AG04450 (cell line): Measurements from ENCODE around the gene CDC42BPA. TPM values are rescaled to one million over a fixed set of nuclear protein-coding genes. Genes with fewer than 3 reads are reported as not detected.

Experiments used
- CTCF ChIA-PET: fragments of 300-600, 350-600 bp; formaldehyde crosslinking; extraction: SDS; loops from one replicate; lab custom pipeline; 2022; ENCODE audit warnings: antibody characterized with exemption, inconsistent platforms; lab: Charles Lee
- POLR2A ChIA-PET: fragments of 350-600 bp; formaldehyde crosslinking; extraction: SDS; loops from one replicate; lab custom pipeline; 2021; ENCODE audit warnings: antibody characterized with exemption, inconsistent platforms; lab: Yijun Ruan, JAX
- DNase-seq: peaks from one replicate; pipeline ENCODE4 v3.0.0-alpha.2; 2011; ENCODE audit warnings: low read depth, low spot score
- H3K27ac ChIP-seq: one replicate; pipeline ENCODE4 v1.5.1; 2012; ENCODE audit warnings: low read depth, low read length, control low read depth
- H3K27me3 ChIP-seq: one replicate; pipeline ENCODE4 v1.6.0; 2012; ENCODE audit warnings: low read length; ENCODE audit not compliant: control insufficient read depth, insufficient read depth
- H3K4me3 ChIP-seq: 2 replicates; pipeline ENCODE4 v1.5.1; 2011; ENCODE audit warnings: mild to moderate bottlenecking, low read depth, low read length, control low read depth
- H3K9me3 ChIP-seq: 2 replicates; pipeline ENCODE4 v1.5.1; 2012; ENCODE audit warnings: low read length; ENCODE audit not compliant: control insufficient read depth, insufficient read depth
- polyA plus RNA-seq: library from polyadenylated mRNA; depleted of rRNA; stranded (reverse); fragments of >200 nt; gene quantifications from 2 replicates; pipeline ENCODE4 v1.2.3, GENCODE V29; 2011
- TF ChIP-seq, protein P1 (sequence below): IDR thresholded peaks from 2 replicates; pipeline ENCODE4 v1.5.1; 2011; ENCODE audit warnings: low read depth, low read length, control low read depth, inconsistent platforms

Gene CDC42BPA
- polyA plus RNA-seq, 1 experiment = 30.7 TPM

DNA sequence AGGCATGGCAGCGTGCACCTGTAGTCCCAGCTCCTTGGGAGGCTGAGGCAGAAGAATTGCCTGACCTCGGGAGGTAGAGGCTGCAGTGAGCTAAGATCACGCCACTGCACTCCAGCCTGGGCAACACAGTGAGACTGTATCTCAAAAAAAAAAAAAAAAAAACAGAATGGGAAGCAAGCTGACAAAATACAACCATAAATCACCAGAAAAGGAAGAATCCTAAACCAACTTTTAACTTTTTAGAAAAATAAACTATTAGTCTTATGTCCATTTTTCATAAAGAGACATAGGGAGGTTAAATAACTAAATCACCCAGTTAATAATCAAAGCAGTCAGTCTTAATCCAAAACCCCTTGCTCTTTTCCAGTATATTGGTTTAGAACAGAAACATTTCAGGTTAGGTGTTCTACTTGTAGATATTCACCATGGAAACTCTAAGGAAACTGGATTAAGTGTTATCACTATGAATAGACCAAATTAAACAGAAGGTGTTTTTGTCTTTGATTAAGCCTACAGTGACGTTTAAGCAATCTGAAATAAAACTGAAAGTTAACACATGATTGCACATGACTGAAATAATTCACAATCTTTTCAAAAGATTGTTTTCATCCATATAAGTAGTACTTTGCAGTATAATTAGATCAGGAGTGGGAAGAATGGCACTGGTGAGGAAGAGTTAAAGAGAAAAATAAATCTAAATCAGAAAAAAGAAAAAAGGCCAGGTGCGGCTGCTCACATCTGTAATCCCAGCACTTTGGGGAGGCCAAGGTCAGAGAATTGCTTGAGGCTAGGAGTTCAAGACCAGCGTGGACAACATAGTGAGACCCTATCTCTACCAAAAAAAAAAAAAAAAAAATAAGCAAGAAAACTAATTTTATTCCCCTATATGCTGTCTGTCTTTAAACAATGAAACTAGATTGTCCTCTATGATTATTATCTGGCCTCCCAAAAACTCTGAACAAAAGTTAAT, 9.6 kb downstream of the CDC42BPA start:
- no peak overlapping the region for H3K4me3 ChIP-seq
- DNase-seq = no peak
- H3K9me3 ChIP-seq = no peaks in the 10 kb centered on the region
- CTCF ChIA-PET = no interaction called here
- H3K27me3 ChIP-seq = no peaks in the 10 kb centered on the region
- no peak overlapping the region for H3K27ac ChIP-seq
- POLR2A ChIA-PET = no interaction called here
- TF ChIP-seq, protein P1, sequence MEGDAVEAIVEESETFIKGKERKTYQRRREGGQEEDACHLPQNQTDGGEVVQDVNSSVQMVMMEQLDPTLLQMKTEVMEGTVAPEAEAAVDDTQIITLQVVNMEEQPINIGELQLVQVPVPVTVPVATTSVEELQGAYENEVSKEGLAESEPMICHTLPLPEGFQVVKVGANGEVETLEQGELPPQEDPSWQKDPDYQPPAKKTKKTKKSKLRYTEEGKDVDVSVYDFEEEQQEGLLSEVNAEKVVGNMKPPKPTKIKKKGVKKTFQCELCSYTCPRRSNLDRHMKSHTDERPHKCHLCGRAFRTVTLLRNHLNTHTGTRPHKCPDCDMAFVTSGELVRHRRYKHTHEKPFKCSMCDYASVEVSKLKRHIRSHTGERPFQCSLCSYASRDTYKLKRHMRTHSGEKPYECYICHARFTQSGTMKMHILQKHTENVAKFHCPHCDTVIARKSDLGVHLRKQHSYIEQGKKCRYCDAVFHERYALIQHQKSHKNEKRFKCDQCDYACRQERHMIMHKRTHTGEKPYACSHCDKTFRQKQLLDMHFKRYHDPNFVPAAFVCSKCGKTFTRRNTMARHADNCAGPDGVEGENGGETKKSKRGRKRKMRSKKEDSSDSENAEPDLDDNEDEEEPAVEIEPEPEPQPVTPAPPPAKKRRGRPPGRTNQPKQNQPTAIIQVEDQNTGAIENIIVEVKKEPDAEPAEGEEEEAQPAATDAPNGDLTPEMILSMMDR = no peak

DNA sequence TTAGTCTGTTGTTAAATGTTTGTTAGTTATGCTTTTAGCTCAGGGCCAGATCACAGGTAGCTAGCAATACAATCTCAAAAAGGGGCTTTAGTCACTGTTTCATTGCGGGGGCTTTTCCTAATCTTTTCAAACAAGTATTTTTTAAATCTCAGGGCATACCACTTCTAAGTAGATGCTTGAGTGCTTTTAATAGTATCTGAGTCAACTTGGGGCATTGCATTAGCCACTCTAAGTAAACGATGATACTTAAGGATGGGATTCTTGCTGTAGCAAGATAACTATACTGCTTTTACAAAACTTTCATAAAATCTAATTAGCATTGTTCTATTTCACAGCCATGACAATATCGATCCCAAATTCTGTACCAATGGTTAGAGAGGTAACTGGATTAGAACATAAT, 11.6 kb downstream of the CDC42BPA start:
- DNase-seq = no peak
- POLR2A ChIA-PET = interaction anchor here (0.5 kb wide), 1 partner anchor 682 kb away, joined by 3 read pairs; no protein-coding TSS in a partner anchor
- TF ChIP-seq, protein P1 = no peak
- Histone ChIP-seq H3K9me3 (no peaks in the 10 kb centered on the region), H3K27me3 (no peaks in the 10 kb centered on the region), H3K4me3 (no peak overlapping the region), H3K27ac (no peak overlapping the region)
- CTCF ChIA-PET = no interaction called here

DNA sequence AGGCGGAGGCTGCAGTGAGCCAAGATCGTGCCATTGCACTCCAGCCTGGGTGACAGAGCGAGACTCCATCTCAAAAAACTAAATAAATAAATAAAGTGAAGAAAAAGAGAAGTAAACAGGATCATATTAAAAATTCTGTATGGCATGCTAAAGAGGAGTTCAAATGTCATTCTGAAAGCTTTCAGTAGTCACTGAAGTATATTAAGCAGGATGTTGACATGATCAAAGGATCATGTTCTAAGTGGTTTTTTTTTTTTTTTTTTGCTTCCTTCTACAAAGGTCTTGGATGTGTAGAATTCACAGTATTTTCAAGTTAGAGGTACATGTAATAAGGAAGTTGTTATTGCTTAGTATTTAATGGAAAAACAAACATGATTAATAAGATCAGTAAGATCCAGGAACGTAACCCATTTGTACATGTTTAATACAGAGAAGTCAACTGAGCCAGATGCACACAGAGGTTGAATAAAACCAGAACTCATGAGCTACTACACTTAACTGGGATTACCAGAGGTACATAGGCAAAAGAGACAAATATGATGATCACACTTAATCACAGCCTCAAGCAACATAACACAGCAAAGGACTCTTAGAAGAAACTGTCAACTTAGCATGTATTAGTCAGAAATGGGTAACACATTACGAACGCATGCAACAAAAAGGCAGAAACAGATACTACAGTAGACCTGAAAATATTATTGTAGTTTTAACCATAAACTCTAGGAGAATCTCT, 12.2 kb downstream of the CDC42BPA start:
- ChIA-PET CTCF (no interaction called here), POLR2A (no interaction called here)
- H3K4me3 ChIP-seq = no peak overlapping the region
- DNase-seq = no peak
- TF ChIP-seq, protein P1 = no peak
- H3K27me3 ChIP-seq = no peaks in the 10 kb centered on the region
- H3K27ac ChIP-seq = no peak overlapping the region
- H3K9me3 ChIP-seq = no peaks in the 10 kb centered on the region

DNA sequence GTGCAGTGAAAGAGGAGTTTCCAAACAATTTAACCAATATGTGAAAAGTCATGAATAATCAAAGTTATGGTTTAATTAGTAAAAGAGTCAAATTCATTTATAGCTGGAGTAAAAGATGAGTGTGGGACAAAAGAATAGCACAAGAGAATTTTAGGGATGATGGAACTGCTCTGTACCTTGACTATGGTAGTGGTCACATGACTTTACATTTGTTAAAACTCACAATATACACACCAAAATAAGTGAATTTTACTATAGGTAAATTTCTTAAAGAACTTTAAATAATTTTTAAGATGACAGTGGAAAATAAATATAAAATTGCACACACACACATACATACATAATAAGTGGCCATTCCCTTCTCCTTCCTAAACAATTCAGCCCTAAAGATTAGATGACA, 13.6 kb downstream of the CDC42BPA start:
- ChIA-PET POLR2A (no interaction called here), CTCF (no interaction called here)
- Histone ChIP-seq H3K4me3 (no peak overlapping the region), H3K27ac (no peak overlapping the region), H3K9me3 (no peaks in the 10 kb centered on the region), H3K27me3 (no peaks in the 10 kb centered on the region)
- TF ChIP-seq, protein P1 = no peak
- DNase-seq = no peak

DNA sequence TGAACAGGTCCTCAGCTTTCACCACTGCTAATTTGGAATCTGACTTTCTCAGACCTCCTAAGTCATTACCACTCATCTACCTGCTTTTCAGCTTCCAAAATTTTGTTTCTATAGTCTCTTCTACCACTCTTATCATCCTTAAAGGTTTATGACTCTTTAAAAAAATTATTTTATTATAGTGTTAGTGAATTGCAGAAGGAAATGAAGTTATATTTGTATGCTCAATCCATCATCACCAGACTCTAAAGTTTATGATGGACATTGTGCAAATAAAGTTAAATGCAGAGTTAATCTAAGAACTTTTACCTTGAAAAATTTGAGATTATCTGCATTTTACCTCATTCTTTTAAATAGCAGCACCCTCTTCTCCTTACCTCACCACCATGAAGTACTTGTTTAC, 14.6 kb downstream of the CDC42BPA start:
- Histone ChIP-seq H3K4me3 (no peak overlapping the region), H3K9me3 (no peaks in the 10 kb centered on the region), H3K27me3 (no peaks in the 10 kb centered on the region), H3K27ac (no peak overlapping the region)
- no peak for DNase-seq
- ChIA-PET CTCF (no interaction called here), POLR2A (no interaction called here)
- TF ChIP-seq, protein P1 = no peak
